GM21786 (cell line): ENCODE measurements around the gene HERPUD1.

Source experiments
- ATAC-seq: cut with Tn5 transposase; IDR thresholded peaks from one replicate; pipeline ENCODE4 v1.9.1; 2021; ENCODE audit not compliant: unreplicated experiment

The HERPUD1 gene

DNA sequence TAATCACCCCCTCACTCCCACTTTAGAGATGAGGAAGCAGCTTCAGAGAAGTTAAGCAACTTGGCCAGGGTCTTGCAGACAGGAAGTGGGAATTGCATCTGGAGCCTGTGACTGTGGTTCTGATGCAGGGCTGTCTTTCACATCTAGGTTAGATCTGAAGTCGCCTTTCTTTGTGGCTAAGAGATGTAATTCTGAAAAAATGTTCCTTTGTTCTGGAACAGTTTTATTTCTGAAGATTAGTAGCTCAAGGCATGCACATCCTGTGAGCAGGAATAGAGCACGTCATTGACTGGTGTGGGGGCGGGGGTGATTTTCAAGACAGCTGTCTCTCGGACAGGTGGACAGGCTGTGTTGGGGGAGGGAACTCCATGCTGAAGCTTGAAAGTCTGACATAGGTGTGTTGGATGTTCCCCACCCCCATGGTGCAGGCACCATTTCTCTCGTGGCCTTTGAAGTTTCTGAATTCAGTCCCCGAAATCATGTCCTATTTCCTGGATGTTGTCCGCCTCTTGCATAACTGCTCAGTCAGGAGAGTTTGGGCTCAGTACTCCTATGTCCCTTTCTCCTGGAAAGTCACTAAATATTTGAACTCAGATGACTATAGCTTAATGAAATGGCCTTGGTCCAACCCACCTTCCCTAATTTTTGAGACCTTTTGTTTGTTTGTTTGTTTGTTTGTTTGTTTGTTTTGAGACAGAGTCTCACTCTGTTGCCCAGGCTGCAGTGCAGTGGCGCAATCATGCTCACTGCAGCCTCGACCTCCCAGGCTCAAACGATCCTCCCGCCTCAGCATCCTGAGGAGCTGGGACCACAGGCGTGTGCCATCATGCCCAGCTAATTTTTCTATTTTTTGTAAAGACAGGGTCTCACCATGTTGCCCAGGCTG lies 21.0 kb upstream of the HERPUD1 start:
- ATAC-seq, result no peak

DNA sequence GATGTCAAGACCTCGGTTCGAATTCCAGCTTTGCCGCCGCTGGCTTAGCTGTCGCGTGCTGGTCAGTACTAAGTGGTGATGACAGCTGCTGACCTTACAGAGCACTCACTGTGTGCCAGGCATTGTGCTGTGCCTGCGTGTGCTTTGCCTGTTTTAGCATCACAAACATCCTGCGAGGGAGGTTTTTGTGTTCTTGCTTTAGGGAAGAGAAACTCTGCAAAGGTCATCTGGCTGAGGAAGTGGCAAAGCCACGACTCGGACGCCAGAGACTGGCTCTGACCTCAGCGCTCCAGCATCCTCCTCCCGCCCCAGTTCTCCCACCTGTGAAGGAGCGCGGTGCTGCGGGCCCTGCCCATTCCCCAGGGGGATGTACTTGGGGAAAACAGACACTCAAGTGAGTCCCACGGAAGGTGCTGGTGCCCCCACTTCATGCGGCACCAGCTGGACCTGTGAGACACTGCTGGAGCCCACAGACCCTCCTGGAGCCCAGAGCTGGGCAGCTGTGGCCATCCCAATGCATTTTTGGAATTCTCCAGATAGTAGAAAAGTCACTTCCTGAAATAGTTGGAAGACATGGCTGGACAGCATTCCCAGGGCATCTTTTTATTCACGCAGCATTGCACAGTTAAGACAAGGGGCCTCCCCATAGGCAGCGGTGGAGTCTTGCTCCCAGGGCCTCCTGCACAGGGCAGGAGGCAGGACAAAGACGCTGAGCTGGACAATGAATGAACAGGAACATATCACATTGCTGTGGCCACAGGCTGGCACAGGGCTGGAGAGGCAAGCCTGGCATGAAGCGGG lies 20.0 kb upstream of the HERPUD1 start:
- ATAC-seq, result peak; percentile 68

DNA sequence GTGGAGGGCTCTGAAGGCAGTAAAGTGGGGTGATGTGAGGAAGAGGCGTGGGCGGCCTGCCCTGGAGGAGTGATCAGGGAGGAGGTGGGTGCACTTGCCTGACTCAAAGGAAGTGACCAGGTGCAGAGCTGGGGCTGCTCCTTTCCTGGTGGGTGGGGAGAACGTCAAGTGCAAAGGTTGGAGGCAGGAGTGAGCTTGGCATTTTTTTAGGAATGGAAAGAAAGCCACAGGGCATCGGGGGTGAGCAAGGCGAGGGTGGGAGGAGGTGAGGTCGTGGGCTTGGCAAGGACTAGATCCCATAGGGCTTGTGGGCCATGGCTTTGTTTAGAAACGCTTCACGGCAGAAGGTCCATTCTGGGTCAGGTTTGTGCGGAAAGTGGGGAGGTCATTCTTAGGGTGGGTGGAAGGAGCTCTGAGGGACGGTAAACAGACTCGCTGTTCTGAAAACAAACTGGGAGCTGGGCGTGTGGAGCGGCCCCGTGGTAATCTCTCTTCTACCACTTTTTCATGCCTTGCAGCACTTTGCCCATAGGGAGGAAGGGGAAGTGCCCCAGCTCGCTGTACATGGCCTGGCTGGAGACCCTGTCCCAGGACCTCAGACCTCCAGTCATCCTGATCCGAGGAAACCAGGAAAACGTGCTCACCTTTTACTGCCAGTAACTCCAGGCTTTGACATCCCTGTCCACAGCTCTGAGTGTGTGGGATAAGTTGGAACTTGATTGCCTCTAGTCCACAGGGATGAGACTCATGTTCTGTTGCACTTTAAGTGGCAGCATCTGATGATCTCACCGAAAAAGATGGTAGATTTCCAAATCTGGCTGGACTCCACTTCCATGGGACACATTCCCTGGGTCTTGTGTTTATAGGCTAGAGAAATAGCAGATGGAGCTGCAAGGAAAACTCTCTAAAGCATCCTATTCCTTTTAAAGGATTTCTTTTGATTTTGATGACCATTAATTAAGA lies 18.9 kb upstream of the HERPUD1 start:
- no peak for ATAC-seq

DNA sequence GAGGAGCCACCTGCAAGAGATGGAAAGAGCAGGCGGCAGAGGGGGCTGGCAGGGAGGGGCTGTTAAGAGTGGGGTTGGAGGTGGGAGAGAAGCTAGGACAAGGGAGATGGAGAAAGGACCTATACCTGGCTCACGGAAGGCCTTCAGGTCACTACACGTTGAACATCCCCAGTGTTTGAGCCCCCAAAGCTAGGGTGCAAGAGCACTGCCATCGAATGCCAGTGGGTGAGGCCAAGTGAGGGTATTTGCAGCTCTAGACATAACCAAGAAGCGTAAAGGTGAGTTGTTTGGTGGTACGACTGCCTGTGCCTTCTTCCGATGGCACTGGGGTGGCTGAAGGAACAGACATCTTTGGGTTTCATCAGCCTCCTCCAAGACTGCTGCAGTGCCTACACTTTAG lies 17.0 kb upstream of the HERPUD1 start:
- ATAC-seq, result no peak

DNA sequence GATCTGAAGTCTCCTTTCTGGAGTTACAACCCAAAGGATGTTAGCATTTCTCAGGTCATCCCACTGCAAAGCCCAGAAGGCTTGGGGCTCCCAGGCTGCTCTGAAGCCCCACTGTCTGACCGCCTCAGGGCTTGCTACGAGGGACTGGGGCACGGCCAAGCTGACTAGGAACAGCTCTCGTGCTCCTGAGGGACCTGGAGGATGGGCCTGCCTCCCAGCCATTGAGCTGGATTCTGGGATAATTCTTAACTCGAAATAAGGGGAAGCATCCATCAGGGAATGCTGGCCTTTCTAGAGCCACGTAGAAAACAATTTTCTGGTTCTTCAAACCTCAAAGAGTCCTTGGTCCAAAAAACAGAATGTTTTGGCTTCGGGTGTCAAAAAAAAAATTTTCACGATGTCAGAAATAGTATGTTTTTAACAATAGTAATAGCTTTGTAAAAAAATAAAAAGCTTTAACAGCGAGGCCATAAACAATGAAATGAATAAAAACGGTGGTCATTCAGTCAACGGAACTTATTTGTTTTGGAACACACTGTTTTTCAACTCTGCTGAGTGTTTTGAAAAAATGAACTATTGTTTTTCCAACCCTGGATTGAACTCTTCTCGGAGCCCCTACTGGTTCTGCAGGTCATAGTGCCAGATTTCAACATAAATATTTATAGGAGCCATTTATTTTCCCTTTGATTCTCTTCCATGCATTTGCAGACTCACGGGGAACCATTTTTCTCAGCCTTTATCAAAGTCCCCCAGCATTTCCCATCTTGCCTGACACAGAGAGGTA lies 16.4 kb upstream of the HERPUD1 start:
- no peak for ATAC-seq

DNA sequence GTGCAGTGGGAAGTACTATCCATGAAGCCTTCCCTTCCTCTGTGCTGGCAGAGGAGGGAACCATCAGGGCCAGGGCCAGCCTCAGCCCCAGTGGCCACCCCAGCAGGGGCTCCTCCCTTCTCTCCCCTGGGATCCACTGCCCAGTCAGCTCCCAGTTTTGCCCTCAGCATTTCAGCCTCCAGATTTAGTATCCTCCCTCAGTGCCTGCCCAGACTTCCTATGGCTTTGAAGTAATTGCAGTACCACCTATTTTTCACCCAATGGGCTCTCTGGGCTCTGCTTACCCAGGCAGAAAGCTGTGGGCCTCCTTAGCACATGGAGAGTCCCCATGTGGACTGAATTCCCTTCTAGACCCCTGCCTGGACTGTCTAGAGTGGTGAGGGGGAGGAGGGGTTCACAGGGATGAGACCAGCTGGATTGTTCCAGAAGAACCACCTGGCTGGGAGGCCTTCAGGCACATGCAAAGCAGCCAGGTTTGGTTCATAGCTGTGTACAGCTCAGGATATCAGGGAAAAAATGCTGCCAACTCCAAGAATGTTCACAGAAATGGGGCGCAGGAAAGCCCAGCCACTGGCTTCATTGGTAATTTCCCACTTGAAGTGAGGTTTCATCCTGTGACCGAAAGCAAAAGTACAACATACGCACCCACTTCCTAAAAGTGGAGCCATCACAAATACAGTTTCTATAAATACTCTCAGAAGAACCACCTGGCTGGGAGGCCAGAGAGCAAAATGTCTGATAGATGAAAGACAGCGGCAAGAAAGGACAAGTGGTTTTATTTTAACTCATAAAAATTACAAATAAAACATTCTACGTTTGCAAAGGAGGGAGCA lies 15.2 kb upstream of the HERPUD1 start:
- peak; percentile 75 for ATAC-seq

DNA sequence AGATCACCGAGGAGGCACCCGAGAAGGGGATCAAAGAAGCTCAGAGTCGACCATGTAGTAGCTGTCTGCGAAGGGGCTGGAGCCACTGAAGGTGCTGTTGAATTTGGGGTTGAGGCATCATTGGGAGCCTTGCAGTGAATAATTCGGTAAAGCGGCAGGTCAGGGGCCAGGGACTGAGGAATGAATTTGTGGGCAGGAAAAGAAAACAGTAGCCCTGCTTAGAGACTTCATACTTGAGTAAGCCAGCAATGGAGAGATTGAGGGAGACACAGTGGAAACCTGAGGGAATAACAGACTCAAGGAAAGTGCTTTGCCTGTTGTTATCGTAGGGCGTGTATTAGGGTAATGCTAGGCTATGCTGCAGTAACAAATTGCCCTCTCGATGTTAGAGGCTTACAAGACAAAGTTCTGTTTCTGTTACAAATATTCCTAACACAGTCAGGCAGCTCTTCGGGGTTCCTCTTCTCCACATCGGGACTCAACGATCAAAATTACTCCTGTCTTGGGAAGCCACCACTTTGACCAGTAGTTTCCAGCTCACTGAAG lies 13.4 kb upstream of the HERPUD1 start:
- no peak for ATAC-seq

DNA sequence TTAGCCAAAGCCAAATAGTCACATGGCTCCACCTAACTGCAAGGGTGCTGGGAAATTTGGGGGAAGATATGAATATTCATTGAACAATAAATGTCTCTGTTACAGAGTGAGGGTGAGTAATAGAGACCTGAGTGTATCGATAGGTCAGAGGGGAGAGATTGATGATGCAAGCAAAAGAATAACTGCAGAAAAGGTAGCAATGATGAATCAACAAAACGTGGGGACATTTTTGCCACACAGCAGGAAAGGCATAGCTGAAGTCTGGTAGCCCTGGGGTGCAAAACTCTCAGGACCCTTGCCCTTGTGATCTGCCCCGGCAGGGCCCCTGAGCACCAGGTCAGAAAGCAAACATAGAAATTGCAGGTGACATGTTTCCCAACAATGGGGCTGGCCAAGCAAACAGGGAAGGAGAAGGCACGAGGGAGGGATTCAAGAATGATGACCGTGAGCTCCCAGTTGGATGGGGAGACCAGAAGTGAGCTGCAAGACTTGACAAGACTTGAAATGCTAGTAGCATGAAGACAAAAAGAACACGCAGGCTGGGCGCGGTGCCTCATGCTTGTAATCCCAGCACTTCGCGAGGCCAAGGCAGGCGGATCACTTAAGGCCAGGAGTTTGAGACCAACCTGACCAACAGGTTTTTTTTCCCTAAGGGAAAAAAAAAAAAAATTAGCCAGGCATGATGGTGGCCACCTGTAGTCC lies 12.7 kb upstream of the HERPUD1 start:
- ATAC-seq, result no peak

DNA sequence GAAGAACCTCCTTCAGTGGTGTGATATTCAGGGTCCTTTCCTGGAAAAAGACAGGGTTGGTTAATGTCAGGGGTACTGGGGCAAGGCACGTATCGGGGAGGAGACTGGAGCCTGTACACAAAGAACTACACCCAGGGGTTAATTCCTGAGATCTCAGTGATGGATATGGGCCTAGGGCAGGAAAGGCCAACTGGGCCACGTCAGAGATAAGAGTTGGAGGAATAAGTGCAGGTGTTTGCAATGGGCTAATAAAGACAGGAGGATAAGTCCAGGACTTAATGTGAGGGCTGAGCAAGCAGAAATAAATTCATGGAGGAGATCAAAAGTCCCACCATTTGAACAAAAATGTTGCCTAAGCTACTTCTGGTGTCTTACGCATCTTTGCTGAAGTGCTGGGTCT lies 10.4 kb upstream of the HERPUD1 start:
- ATAC-seq, result no peak

DNA sequence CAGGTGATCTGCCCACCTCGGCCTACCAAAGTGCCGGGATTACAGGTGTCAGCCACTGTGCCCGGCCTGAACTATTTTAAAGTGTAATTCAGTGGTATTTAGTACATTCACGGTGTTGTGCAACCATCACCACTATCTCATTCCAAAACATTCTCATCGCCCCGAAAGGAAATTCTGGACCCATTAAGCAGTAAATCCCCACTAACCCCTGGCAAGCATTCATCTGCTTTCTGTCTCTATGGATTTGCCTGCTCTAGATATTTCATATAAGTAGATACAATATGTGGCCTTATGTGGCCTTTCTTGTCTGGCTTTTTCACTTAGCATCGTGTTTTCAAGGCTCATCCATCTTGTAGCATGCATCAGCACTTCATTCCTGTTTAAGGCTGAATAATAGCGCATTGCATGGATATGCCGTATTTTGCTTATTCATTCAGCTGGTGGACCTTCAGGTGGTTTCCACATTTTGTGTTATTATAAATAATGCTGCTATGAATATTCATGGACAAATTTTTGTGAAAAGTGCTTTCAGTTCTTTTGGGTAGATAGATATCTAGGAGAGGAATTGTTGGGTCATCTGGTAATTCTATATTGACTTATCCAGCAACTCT lies 8.4 kb upstream of the HERPUD1 start:
- no peak for ATAC-seq

DNA sequence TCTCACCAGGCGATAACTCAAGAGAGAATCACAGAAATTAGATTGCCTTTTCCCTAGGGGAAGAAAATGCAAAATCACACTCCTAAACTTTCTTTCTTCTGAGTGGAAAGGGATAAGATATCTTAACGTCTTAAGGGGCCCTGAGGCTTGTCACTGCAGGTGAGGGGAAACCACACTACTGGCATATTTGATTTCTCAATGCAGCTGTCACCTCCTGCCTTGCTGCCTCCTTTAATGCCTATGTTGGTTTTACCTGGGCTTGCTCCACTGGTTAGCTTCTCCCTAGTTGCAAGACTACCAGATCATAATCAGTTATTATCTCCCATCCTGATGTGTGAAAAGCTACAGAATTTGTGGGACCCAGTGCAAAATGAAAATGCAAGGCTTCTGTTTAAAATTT lies 4.5 kb upstream of the HERPUD1 start:
- no peak for ATAC-seq

DNA sequence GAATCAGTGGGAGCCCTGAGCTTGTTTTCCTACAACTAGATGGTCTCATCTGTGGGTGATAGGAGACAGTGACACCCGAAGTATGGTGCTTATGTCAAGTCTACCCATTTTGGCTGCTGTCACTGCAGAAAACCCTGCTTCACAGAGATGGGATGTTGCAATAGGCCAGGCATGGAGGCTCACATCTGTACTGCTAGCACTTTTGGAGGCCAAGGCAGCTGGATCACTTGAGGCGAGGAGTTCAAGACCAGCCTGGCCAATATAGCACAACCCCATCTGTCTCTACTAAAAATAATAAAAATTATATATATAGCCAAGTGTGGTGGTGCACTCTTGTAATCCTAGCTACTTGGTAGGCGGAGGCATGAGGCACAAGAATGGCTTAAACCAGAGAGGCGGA lies 2.3 kb upstream of the HERPUD1 start:
- no peak for ATAC-seq

DNA sequence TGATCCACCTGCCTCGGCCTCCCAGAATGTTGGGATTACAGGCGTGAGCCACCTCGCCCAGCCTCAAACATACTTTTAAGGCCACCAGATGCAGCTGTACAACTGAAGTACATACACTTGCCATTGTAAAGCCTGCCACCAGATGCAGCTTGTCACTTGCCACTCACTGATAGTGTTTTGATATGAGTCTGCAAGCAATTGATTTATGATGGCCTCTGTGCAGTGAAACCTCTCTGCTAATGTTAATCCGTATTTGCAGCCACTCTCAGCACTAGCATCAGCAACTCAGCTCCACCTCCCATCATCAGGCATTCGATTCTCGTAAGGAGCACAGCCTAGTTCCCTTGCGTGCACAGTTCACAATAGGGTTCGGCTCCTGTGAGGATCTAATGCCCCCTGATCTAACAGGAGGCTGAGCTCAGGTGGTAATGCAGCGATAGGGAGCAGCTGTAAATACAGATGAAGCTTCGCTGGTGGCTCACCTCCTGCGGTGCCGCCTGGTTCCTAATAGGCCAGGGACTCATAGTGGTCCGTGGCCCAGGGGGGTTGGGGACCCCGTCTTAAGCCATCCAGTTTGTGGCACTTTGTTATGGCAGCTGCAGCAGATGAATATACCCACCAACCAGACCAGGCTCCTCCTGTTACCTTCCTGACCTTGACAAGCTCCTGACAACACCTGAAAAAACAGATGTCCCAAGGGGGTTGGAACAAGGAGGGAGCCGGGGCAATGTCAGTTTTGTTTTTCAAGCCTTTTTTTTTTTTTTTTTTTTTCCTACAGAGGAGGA lies 1.3 kb upstream of the HERPUD1 start:
- no peak for ATAC-seq

DNA sequence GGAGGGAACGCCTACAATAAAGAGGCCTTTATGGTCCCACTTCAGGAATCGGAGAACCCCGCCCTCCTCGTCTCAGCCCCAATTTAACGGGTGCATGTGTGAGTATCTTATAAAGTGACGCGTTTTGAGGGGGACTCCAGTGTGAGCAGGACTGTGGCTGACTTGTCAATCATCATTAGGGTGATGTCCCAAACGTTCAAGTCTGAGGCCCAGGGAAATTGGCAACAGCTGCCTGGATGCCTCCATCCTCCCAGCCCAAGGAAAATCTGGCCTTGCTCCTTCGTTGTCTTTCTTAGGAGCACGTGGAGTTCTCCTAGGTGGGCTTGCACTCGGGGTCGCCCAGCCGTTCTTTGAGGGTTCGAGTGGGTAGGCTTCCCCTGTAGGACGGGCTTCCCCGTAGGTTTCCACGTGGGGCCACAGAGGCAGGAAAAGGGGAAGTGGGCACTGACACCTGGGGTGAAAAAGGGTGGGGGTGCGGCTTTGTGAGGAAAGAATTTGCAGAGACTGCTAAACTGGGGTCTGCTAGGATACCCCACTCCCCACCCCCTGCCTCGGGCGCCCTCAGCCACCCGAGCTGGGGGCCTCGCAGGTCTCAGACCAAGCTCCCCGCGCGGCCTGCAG lies 561 bp upstream of the HERPUD1 start:
- ATAC-seq, result peak; percentile 39

DNA sequence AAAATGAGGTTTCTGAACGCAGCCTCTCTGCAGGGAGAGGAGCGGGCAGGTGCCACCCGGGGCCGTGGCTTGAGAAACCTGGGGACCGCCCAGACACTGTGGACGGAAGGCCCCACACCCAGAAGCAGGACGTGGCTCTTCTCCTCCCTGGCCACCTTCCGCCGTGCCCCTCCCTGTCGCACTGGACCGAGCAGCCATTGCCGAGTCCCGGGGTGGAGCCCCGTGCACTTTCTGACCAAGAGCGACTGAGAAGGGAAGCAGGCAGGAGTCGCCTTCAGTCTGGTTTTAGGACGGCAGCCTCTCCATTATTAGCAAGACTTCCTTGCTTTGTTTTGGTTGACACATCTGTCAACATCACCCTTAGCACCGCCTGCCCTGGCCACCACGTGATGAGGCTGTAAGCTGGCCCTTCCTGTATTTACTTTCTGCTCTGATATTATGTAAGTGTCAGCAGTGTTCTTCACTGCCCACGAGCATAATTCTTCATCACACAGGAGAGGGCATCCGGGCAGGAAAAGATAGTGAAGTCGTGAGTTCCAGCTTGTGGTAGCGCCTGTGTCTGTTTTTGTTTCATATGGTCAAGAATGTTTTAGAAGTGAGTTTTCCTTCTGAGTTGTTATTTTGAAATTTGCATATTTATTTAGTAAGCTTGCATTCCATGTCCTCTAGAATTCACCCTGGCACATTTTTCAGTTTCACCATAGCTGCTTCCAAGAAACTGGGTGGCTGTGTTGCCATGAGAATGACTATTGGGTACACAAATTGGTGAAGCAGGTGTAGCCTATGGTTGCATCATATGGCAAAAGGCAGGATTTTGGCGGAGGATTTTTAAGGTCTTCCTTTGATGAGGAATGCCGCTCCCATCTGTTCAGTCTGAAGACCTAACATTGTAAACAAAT lies 1.0 kb downstream of the HERPUD1 start:
- no peak for ATAC-seq
